Upper lobe of right lung (tissue), 1 donor: ENCODE measurements around the gene OR2F1. TPM values are rescaled to one million over a fixed set of nuclear protein-coding genes. Genes with fewer than 3 reads are reported as not detected.

Experiments used
- ATAC-seq: fragments of 200-7000 bp; cut with Tn5 transposase; one replicate; pipeline ENCODE4 v1.9.1; 2020; ENCODE audit warnings: mild to moderate bottlenecking, moderate library complexity
- DNase-seq: peaks from one replicate; pipeline ENCODE4 v3.0.0-alpha.2; 2020
- H3K27ac ChIP-seq: fragments of 200-600 bp; one replicate; pipeline ENCODE4 v1.8.0; 2022
- H3K27me3 ChIP-seq: fragments of 200-600 bp; one replicate; pipeline ENCODE4 v1.8.0; 2022; ENCODE audit warnings: mild to moderate bottlenecking
- H3K36me3 ChIP-seq: fragments of 200-600 bp; one replicate; pipeline ENCODE4 v1.8.0; 2022
- H3K4me1 ChIP-seq: fragments of 200-600 bp; one replicate; pipeline ENCODE4 v1.8.0; 2022
- H3K4me3 ChIP-seq: fragments of 200-600 bp; one replicate; pipeline ENCODE4 v1.8.0; 2022; ENCODE audit warnings: mild to moderate bottlenecking
- H3K9me3 ChIP-seq: fragments of 200-600 bp; one replicate; pipeline ENCODE4 v1.8.0; 2022
- CTCF ChIP-seq: fragments of 200-600 bp; IDR thresholded peaks from one replicate; pipeline ENCODE4 v1.8.0; 2022; ENCODE audit warnings: antibody characterized with exemption
- intact Hi-C: fragments of 100-400 bp; cut with DNase I; formaldehyde crosslinking; loops from one replicate; pipeline ENCODE4 v1.11.0; 2022
- total RNA-seq: library from RNA; stranded (reverse); fragmentation: NEBNext Ultra II Directional; extraction: Animal tissue kit (Norgen Biotek cat#: 25700); gene quantifications from one replicate; pipeline ENCODE4 v1.2.1, GENCODE V29; 2021
- donor health status: DM: no; HTN: yes; CAD: no; lungs with severe emphysema.

OR2F1 gene
- total RNA-seq, 1 donor from 2014 or later = not detected

- Histone ChIP-seq H3K36me3 (no peaks in the 10 kb centered on the region), H3K4me3 (no peak overlapping the region), H3K27me3 (no peaks in the 10 kb centered on the region), H3K27ac (no peak overlapping the region), H3K9me3 (no peaks in the 10 kb centered on the region), H3K4me1 (no peaks in the 10 kb centered on the region)
- TF ChIP-seq CTCF = no peak
- DNase-seq (no peak), ATAC-seq (no peak)
- intact Hi-C loops = no loop called here
Observed at GRCh38 chr7:143910473-143911248, 44.0 kb upstream of the OR2F1 start.

GRCh38 chr7:143913945-143914615, 40.6 kb upstream of the OR2F1 start:
- no peak overlapping the region for H3K4me3 ChIP-seq
- DNase-seq = no peak
- ATAC-seq = no peak
- H3K27ac ChIP-seq = no peak overlapping the region
- H3K36me3 ChIP-seq = no peaks in the 10 kb centered on the region
- intact Hi-C loops = no loop called here
- no peaks in the 10 kb centered on the region for H3K9me3 ChIP-seq
- H3K27me3 ChIP-seq = no peaks in the 10 kb centered on the region
- H3K4me1 ChIP-seq = no peaks in the 10 kb centered on the region
- no peak for TF ChIP-seq CTCF

DNA sequence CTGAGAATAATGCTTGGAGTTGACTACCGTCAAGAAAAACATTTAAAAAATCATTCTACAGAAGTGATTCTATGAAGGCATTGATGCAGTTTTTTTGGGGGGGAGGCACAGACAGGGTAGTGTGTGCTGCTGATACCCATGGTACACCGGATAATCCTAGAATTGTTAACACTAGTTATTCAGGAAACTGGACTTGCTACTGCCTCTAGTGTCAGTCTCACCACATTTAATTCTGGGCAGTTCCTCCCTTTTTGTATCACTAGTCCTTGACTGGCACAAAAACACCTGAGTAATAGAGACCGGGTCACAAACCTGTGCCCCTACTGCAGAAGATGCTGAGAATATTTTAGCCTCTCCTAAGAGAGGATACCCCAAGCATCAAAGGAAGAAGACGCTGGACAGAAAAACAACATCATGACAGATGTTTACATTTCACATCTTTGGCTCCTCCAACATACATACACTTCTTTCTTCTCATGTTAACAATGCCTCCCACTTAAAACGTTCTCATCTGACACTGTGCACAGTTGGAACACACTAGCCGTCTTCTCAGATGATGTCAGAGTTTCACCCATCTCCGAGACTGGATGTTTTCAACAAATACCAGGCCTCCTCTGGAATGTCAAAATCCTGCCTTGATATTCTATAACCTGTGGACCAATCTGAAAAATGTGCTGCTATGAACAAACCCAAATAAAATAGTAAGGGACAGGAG, 39.5 kb upstream of the OR2F1 start:
- Histone ChIP-seq H3K27me3 (no peaks in the 10 kb centered on the region), H3K27ac (no peak overlapping the region), H3K4me1 (no peaks in the 10 kb centered on the region), H3K4me3 (no peak overlapping the region), H3K9me3 (no peaks in the 10 kb centered on the region), H3K36me3 (no peaks in the 10 kb centered on the region)
- intact Hi-C loops = no loop called here
- no peak for ATAC-seq
- no peak for DNase-seq
- no peak for TF ChIP-seq CTCF

- no peaks in the 10 kb centered on the region for H3K27me3 ChIP-seq
- no peaks in the 10 kb centered on the region for H3K36me3 ChIP-seq
- no peak for TF ChIP-seq CTCF
- ATAC-seq = no peak
- DNase-seq = no peak
- H3K4me1 ChIP-seq = no peaks in the 10 kb centered on the region
- no peaks in the 10 kb centered on the region for H3K9me3 ChIP-seq
- intact Hi-C loops = no loop called here
- H3K4me3 ChIP-seq = no peak overlapping the region
- H3K27ac ChIP-seq = no peak overlapping the region
Observed at GRCh38 chr7:143924851-143925250, 29.8 kb upstream of the OR2F1 start.

DNA sequence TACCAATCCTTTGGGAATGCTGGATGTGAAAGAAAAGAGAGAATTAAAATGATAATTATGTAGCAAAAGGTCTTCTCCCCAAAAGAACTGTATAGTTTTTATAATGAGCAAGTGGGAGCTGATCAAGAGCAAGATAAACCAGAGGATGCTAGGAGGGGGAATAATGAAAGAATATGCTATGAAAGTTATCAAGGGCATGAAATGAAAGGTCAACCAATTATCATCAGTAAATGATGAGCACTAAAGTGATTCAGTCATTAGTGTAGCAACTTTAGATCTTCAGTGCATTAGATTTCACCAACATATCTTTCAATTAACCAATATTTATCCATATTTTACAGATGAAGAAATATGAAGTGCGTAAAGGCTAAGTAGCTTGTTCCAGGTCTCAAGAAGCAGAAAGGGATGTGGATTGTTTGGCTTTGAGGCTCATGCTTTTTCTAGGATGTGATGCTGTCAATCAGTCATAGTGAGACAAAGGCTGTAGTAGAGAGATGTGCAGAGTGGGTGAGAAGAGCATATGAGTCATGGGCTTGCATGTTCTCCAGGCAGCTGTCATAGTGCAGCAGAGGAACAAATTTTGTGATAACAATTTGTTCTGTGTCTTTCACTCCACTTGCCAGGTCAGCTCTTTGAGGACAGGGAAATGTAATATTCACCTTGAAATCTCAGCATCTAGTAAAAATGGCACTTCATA, 25.3 kb upstream of the OR2F1 start:
- ATAC-seq (no peak), DNase-seq (no peak)
- Histone ChIP-seq H3K27ac (no peak overlapping the region), H3K4me1 (no peaks in the 10 kb centered on the region), H3K27me3 (no peaks in the 10 kb centered on the region), H3K4me3 (no peak overlapping the region), H3K9me3 (no peaks in the 10 kb centered on the region), H3K36me3 (no peaks in the 10 kb centered on the region)
- intact Hi-C loops = no loop called here
- no peak for TF ChIP-seq CTCF
